KMS-11 (cell line): ENCODE data around the gene ZNF528.

Source experiments
- H2AFZ ChIP-seq: fragments of 200-600 bp; sonication (generic); 2 replicates; pipeline ENCODE4 v1.6.1; 2016; ENCODE audit warnings: antibody characterized with exemption, mixed run types, low read depth
- H3K27ac ChIP-seq: fragments of 200-600 bp; sonication (generic); 2 replicates; pipeline ENCODE4 v1.6.1; 2016; ENCODE audit warnings: mild to moderate bottlenecking, mixed run types
- H3K27me3 ChIP-seq: fragments of 200-600 bp; sonication (generic); 2 replicates; pipeline ENCODE4 v1.6.1; 2017; ENCODE audit warnings: mild to moderate bottlenecking, low read depth, mixed run types, moderate library complexity; ENCODE audit not compliant: insufficient read depth
- H3K36me3 ChIP-seq: fragments of 200-600 bp; sonication (generic); 2 replicates; pipeline ENCODE4 v1.6.1; 2017; ENCODE audit warnings: mild to moderate bottlenecking, mixed run types; ENCODE audit not compliant: insufficient read depth
- H3K4me1 ChIP-seq: fragments of 200-600 bp; sonication (generic); 2 replicates; pipeline ENCODE4 v1.6.1; 2016; ENCODE audit warnings: mild to moderate bottlenecking, low read depth, mixed run types; ENCODE audit not compliant: poor library complexity, severe bottlenecking
- H3K4me2 ChIP-seq: fragments of 200-600 bp; sonication (generic); 2 replicates; pipeline ENCODE4 v1.7.0; 2016; ENCODE audit warnings: mild to moderate bottlenecking, mixed run types
- H3K4me3 ChIP-seq: fragments of 200-600 bp; sonication (generic); IDR thresholded peaks from 2 replicates; pipeline ENCODE4 v1.6.1; 2017; ENCODE audit warnings: low read depth, low read length, mixed read lengths; ENCODE audit not compliant: insufficient read depth
- H3K79me2 ChIP-seq: fragments of 200-600 bp; sonication (generic); 2 replicates; pipeline ENCODE4 v1.6.1; 2016; ENCODE audit warnings: low read depth, mixed run types; ENCODE audit not compliant: insufficient read depth
- H3K9ac ChIP-seq: fragments of 200-600 bp; sonication (generic); 2 replicates; pipeline ENCODE4 v1.6.1; 2016; ENCODE audit warnings: mild to moderate bottlenecking, mixed run types
- H4K20me1 ChIP-seq: fragments of 200-600 bp; sonication (generic); 2 replicates; pipeline ENCODE4 v1.6.1; 2016; ENCODE audit warnings: mild to moderate bottlenecking, mixed run types; ENCODE audit not compliant: insufficient read depth
- CTCF ChIP-seq: fragments of 200-600 bp; sonication (generic); conservative IDR thresholded peaks from 2 replicates; pipeline ENCODE4 v1.6.1; 2017; ENCODE audit warnings: low read depth, mild to moderate bottlenecking, antibody characterized with exemption, low read length, moderate library complexity, mixed read lengths

ZNF528 gene

GRCh38 chr19:52428937-52429336 is 31.3 kb downstream of the ZNF528 start, which contains the start of gene ZNF534:
ZNF534 (plus strand) TSS chr19:52429148; CDS start chr19:52431475, 2,327 bp downstream.
- Histone ChIP-seq H4K20me1 (no peaks in the 10 kb centered on the region), H3K4me3 (no peak within 1 kb of the TSS), H3K27me3 (no peaks in the 10 kb centered on the region; the same call in 1 of the 2 replicates), H3K36me3 (no peaks in the 10 kb centered on the region), H2AFZ (no peak within 1 kb of the TSS), H3K27ac (no peak within 1 kb of the TSS), H3K9ac (no peak within 1 kb of the TSS), H3K79me2 (no peaks in the 10 kb centered on the region), H3K4me1 (no peaks in the 10 kb centered on the region), H3K4me2 (no peak within 1 kb of the TSS)
- TF ChIP-seq CTCF: no peak

- no peak overlapping the region for H3K27ac ChIP-seq
- TF ChIP-seq CTCF: no peak
- no peaks in the 10 kb centered on the region for H3K27me3 ChIP-seq
- no peaks in the 10 kb centered on the region for H4K20me1 ChIP-seq
- no peaks in the 10 kb centered on the region for H3K36me3 ChIP-seq
- H3K4me3 ChIP-seq: no peak overlapping the region
- no peaks in the 10 kb centered on the region for H3K79me2 ChIP-seq
- H3K9ac ChIP-seq: no peak overlapping the region
- H3K4me1 ChIP-seq: no peaks in the 10 kb centered on the region
- no peak overlapping the region for H2AFZ ChIP-seq
- no peak overlapping the region for H3K4me2 ChIP-seq
These were observed 44.5 kb downstream of the ZNF528 start for GRCh38 chr19:52442179-52442578.

GRCh38 chr19:52444506-52444905 is 46.9 kb downstream of the ZNF528 start:
- H4K20me1 ChIP-seq: no peaks in the 10 kb centered on the region
- no peak overlapping the region for H2AFZ ChIP-seq
- H3K27ac ChIP-seq: no peak overlapping the region
- H3K4me2 ChIP-seq: no peak overlapping the region
- H3K9ac ChIP-seq: no peak overlapping the region
- H3K4me3 ChIP-seq: no peak overlapping the region
- H3K27me3 ChIP-seq: no peaks in the 10 kb centered on the region
- H3K36me3 ChIP-seq: no peaks in the 10 kb centered on the region
- no peak for TF ChIP-seq CTCF
- H3K4me1 ChIP-seq: no peaks in the 10 kb centered on the region
- H3K79me2 ChIP-seq: no peaks in the 10 kb centered on the region

- no peak overlapping the region for H3K27ac ChIP-seq
- H3K4me2 ChIP-seq: no peak overlapping the region
- no peaks in the 10 kb centered on the region for H3K4me1 ChIP-seq
- no peaks in the 10 kb centered on the region for H3K79me2 ChIP-seq
- no peaks in the 10 kb centered on the region for H3K36me3 ChIP-seq
- no peak for TF ChIP-seq CTCF
- no peak overlapping the region for H3K9ac ChIP-seq
- no peak overlapping the region for H3K4me3 ChIP-seq
- no peak overlapping the region for H2AFZ ChIP-seq
- H4K20me1 ChIP-seq: no peaks in the 10 kb centered on the region
- H3K27me3 ChIP-seq: 0 out of 2 replicates have a peak, but pooled peaks cover 2% of the 10 kb centered on the region
These were observed 53.6 kb downstream of the ZNF528 start for GRCh38 chr19:52451241-52451640.
